ENCODE data around the gene KAZN. TPM values are rescaled to one million over a fixed set of nuclear protein-coding genes. Genes with fewer than 3 reads are reported as not detected.

The KAZN gene
- total and polyA plus RNA-seq, 10 donors = 20.0 to 245 (median 144) TPM

GRCh38 chr1:14891991-14892390 lies 293.5 kb downstream of the KAZN start:
- WGBS, 5 donors = 68 to 86% (median 84%) methylated on average over 4 of the region's 4 CpGs
- H3K27ac ChIP-seq = no peak overlapping the region
- H3K27me3 ChIP-seq (replicated peaks in 1 of 7) = peaks cover 0 to 24% (median 0%) of the 10 kb centered on the region in 7 donors
- no peaks in the 10 kb centered on the region for H3K36me3 ChIP-seq
- H3K4me1 ChIP-seq = peaks cover 0 to 14% (median 7%) of the 10 kb centered on the region in 6 donors
- intact Hi-C loops (cut with DNase I; ENCODE audit: low total_unique reads) = no loop called here
- H3K9me3 ChIP-seq = no peaks in the 10 kb centered on the region
- H3K4me3 ChIP-seq = no peak overlapping the region
- TF ChIP-seq POLR2AphosphoS5 (IDR thresholded peaks at IDR 0.05) (no peak), CTCF (IDR thresholded peaks at IDR 0.05 in 8 of 11, conservative IDR thresholded peaks at IDR 0.05 in 3 of 11) (no peak)
- no peak for DNase-seq

- intact Hi-C loops (cut with DNase I; ENCODE audit: low total_unique reads) = no loop called here
- Histone ChIP-seq H3K9me3 (no peaks in the 10 kb centered on the region), H3K36me3 (no peaks in the 10 kb centered on the region), H3K27ac (peak overlapping the region in 5 of 8 donors; percentile 16 to 51 (median 42)), H3K4me3 (no peak overlapping the region), H3K27me3 (replicated peaks in 1 of 7) (peaks cover 0 to 24% (median 0%) of the 10 kb centered on the region in 7 donors), H3K4me1 (peaks cover 0 to 21% (median 7%) of the 10 kb centered on the region in 6 donors)
- no peak for TF ChIP-seq POLR2A (IDR thresholded peaks at IDR 0.05)
- peak in 2 of 3 donors; percentile 31 to 55 for TF ChIP-seq POLR2AphosphoS5 (IDR thresholded peaks at IDR 0.05)
- no peak for DNase-seq
- WGBS, 5 donors = 53 to 77% (median 66%) methylated on average over 11 of the region's 11 CpGs
Measured at GRCh38 chr1:14894811-14895560, 296.5 kb downstream of the KAZN start.

GRCh38 chr1:14895727-14896126 lies 297.2 kb downstream of the KAZN start:
- H3K9me3 ChIP-seq = no peaks in the 10 kb centered on the region
- DNase-seq = no peak
- H3K27me3 ChIP-seq (replicated peaks in 1 of 7) = peaks cover 0 to 24% (median 0%) of the 10 kb centered on the region in 7 donors
- no peak for TF ChIP-seq CTCF (IDR thresholded peaks at IDR 0.05 in 8 of 11, conservative IDR thresholded peaks at IDR 0.05 in 3 of 11)
- no peak for TF ChIP-seq POLR2AphosphoS5 (IDR thresholded peaks at IDR 0.05)
- no peak for TF ChIP-seq POLR2A (IDR thresholded peaks at IDR 0.05)
- intact Hi-C loops (cut with DNase I; ENCODE audit: low total_unique reads) = no loop called here
- H3K27ac ChIP-seq = peak overlapping the region in 4 of 8 donors; percentile 25 to 51 (median 46)
- H3K4me1 ChIP-seq = peaks cover 0 to 23% (median 7%) of the 10 kb centered on the region in 6 donors
- 83 to 95% (median 87%) methylated on average over 4 of the region's 4 CpGs for WGBS, 5 donors
- no peaks in the 10 kb centered on the region for H3K36me3 ChIP-seq
- H3K4me3 ChIP-seq = no peak overlapping the region

- 88 to 94% (median 94%) methylated on average over 3 of the region's 3 CpGs for WGBS, 5 donors
- peaks cover 0 to 26% (median 0%) of the 10 kb centered on the region in 7 donors for H3K27me3 ChIP-seq (replicated peaks in 1 of 7)
- no peaks in the 10 kb centered on the region for H3K9me3 ChIP-seq
- no peak for DNase-seq
- TF ChIP-seq POLR2A (IDR thresholded peaks at IDR 0.05) (no peak), POLR2AphosphoS5 (IDR thresholded peaks at IDR 0.05) (no peak), CTCF (IDR thresholded peaks at IDR 0.05 in 8 of 11, conservative IDR thresholded peaks at IDR 0.05 in 3 of 11) (no peak)
- intact Hi-C loops (cut with DNase I; ENCODE audit: low total_unique reads) = no loop called here
- peaks cover 0 to 23% (median 7%) of the 10 kb centered on the region in 6 donors for H3K4me1 ChIP-seq
- no peak overlapping the region for H3K27ac ChIP-seq
- H3K4me3 ChIP-seq = no peak overlapping the region
- H3K36me3 ChIP-seq = no peaks in the 10 kb centered on the region
Measured at GRCh38 chr1:14896381-14897079, 298.0 kb downstream of the KAZN start.
